Brain microvascular endothelial cell (primary cell): ENCODE measurements around the gene NCBP3.

ENCODE experiments used
- DNase-seq: peaks from one replicate; pipeline ENCODE4 v3.0.0-alpha.2; 2020
- H3K27ac ChIP-seq: fragments of 250-450 bp; sonication (Bioruptor Pico); 2 replicates; pipeline ENCODE4 v1.5.1; 2020; ENCODE audit warnings: mild to moderate bottlenecking, moderate library complexity
- H3K27me3 ChIP-seq: fragments of 250-450 bp; sonication (Bioruptor Pico); replicated peaks from 2 replicates; pipeline ENCODE4 v1.5.1; 2020; ENCODE audit warnings: mild to moderate bottlenecking
- H3K36me3 ChIP-seq: fragments of 250-450 bp; sonication (Bioruptor Pico); replicated peaks from 2 replicates; pipeline ENCODE4 v1.5.1; 2020; ENCODE audit warnings: mild to moderate bottlenecking
- H3K4me3 ChIP-seq: 2 replicates; pipeline ENCODE4 v1.5.1; 2011; ENCODE audit warnings: low read depth, mild to moderate bottlenecking, control low read depth, low read length, moderate library complexity
- CTCF ChIP-seq: IDR thresholded peaks from 2 replicates; pipeline ENCODE4 v1.5.1; 2011; ENCODE audit warnings: low read depth, mild to moderate bottlenecking, moderate library complexity, low read length, control low read depth, inconsistent platforms; ENCODE audit errors: missing control alignments
- in situ Hi-C: cut with HindIII; loops from 2 replicates; pipeline ENCODE4 v1.10.0; 2017; ENCODE audit warnings: low sequenced_read_pairs, low pct_ligation_motif_present

Gene NCBP3

DNA sequence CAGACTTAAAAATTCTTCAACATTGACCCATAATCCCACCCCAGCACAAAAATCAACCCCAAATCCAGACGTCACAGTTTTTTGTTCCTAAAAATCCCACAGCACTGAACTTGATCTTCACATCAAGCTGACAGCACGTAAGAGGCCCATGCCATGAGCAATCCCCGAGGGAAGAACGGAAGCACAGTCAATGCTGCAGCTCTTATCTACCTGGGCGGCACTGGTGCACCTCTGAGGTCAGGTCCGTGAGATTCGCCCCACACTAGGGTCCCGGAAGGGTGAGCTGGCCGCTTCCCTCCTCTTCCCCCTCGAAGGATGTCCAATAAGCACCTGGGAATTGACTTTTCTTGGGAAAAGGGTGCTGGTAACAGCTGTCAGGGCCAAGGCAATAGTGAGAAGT lies 33.8 kb downstream of the NCBP3 start:
- H3K36me3 ChIP-seq, result peaks cover 39% of the 10 kb centered on the region
- DNase-seq, result no peak
- TF ChIP-seq CTCF, result no peak
- H3K4me3 ChIP-seq, result no peak overlapping the region
- no peaks in the 10 kb centered on the region for H3K27me3 ChIP-seq
- no peak overlapping the region for H3K27ac ChIP-seq
- in situ Hi-C loops, result no loop called here

GRCh38 chr17:3810019-3810418 lies 36.0 kb downstream of the NCBP3 start:
- Histone ChIP-seq H3K27me3 (no peaks in the 10 kb centered on the region), H3K36me3 (peaks cover 20% of the 10 kb centered on the region), H3K27ac (no peak overlapping the region), H3K4me3 (no peak overlapping the region)
- TF ChIP-seq CTCF, result no peak
- in situ Hi-C loops, result no loop called here
- no peak for DNase-seq

DNA sequence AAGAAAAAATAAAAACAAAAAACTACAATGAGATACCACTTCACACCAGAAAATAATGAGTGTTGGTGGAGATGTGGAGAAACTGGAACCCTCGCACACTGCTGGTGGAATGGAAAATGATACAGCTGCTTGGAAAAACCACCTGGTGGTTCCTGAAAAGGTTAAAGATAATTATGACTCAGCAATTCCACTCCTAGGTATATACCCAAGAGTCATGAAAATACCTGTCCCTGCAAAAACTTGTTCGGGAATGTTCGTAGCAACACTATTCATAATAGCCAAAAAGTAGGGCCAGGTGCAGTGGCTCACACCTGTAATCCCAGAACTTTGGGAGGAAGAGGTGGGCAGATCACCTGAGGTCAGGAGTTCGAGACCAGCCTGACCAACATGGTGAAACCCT lies 36.9 kb downstream of the NCBP3 start:
- Histone ChIP-seq H3K27me3 (no peaks in the 10 kb centered on the region), H3K36me3 (peaks cover 13% of the 10 kb centered on the region), H3K27ac (peak overlapping the region; percentile 6), H3K4me3 (no peak overlapping the region)
- in situ Hi-C loops, result no loop called here
- no peak for TF ChIP-seq CTCF
- no peak for DNase-seq

DNA sequence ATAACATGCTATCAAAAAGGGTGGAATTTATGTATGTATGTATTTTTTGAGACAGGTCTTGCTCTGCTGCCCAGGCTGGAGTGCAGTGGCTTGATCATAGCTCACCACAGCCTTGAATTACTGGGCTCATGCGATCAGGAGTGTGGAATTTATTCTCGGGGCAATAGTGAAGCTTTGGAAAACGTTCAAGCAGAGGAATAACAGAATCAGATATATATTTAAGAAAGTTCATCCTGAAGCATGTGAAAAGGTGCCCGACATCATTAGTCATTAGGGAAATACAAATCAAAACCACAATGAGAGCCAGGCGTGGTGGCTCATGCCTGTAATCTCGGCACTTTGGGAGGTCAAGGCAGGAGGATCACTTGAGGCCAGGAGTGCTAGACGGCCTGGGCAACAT lies 37.3 kb downstream of the NCBP3 start:
- no peak overlapping the region for H3K4me3 ChIP-seq
- no peak for TF ChIP-seq CTCF
- H3K27ac ChIP-seq, result peak overlapping the region; percentile 39
- DNase-seq, result peak; percentile 61
- in situ Hi-C loops, result no loop called here
- H3K27me3 ChIP-seq, result no peaks in the 10 kb centered on the region
- H3K36me3 ChIP-seq, result peaks cover 10% of the 10 kb centered on the region

GRCh38 chr17:3805581-3805980 lies 40.5 kb downstream of the NCBP3 start:
- H3K27me3 ChIP-seq, result no peaks in the 10 kb centered on the region
- H3K27ac ChIP-seq, result no peak overlapping the region
- no peak overlapping the region for H3K4me3 ChIP-seq
- in situ Hi-C loops, result no loop called here
- H3K36me3 ChIP-seq, result peaks cover 2% of the 10 kb centered on the region
- no peak for DNase-seq
- TF ChIP-seq CTCF, result no peak

GRCh38 chr17:3804503-3804931 lies 41.5 kb downstream of the NCBP3 start:
- DNase-seq, result peak; percentile 57
- H3K36me3 ChIP-seq, result peaks cover 2% of the 10 kb centered on the region
- H3K27ac ChIP-seq, result peak overlapping the region; percentile 2
- in situ Hi-C loops, result no loop called here
- no peak overlapping the region for H3K4me3 ChIP-seq
- TF ChIP-seq CTCF, result no peak
- H3K27me3 ChIP-seq, result no peaks in the 10 kb centered on the region
